Keratinocyte (primary cell): Measurements from ENCODE around the gene SPG7.

ENCODE experiments used
- CTCF ChIP-seq, 3 experiments: IDR thresholded peaks in 1 of 3; conservative IDR thresholded peaks in 1 of 3; optimal IDR thresholded peaks in 1 of 3; 2 replicates in 2 of 3; 3 replicates in 1 of 3; pipeline versions ENCODE3 to v1.5.1; 2011; ENCODE audit warnings: low read length in 3 of 3, mild to moderate bottlenecking in 3 of 3, moderate library complexity in 2 of 3, control low read depth in 1 of 3, inconsistent platforms in 1 of 3; ENCODE audit not compliant: insufficient read depth in 2 of 3; ENCODE audit errors: extremely low read depth in 1 of 3
- EZH2 ChIP-seq: IDR thresholded peaks from one replicate; pipeline ENCODE4 v1.6.1; 2012; ENCODE audit warnings: inconsistent platforms, mild to moderate bottlenecking, low read length, moderate library complexity

GRCh38 chr16:89537549-89537925, 29.3 kb downstream of the SPG7 start:
- TF ChIP-seq CTCF (optimal IDR thresholded peaks at IDR 0.05 in 1 of 3, IDR thresholded peaks at IDR 0.05 in 1 of 3, conservative IDR thresholded peaks at IDR 0.05 in 1 of 3; ENCODE audit: extremely low read depth in 1 of 3, insufficient read depth in 2 of 3, low read length in 3 of 3) = no peak
- no peak for TF ChIP-seq EZH2
